Medulla oblongata (tissue), 1 donor: ENCODE results near the gene GDF9.

Experiments
- DNase-seq: peaks from one replicate; pipeline ENCODE4 v3.0.0-alpha.2; 2015; ENCODE audit errors: extremely low spot score

Gene GDF9

DNA sequence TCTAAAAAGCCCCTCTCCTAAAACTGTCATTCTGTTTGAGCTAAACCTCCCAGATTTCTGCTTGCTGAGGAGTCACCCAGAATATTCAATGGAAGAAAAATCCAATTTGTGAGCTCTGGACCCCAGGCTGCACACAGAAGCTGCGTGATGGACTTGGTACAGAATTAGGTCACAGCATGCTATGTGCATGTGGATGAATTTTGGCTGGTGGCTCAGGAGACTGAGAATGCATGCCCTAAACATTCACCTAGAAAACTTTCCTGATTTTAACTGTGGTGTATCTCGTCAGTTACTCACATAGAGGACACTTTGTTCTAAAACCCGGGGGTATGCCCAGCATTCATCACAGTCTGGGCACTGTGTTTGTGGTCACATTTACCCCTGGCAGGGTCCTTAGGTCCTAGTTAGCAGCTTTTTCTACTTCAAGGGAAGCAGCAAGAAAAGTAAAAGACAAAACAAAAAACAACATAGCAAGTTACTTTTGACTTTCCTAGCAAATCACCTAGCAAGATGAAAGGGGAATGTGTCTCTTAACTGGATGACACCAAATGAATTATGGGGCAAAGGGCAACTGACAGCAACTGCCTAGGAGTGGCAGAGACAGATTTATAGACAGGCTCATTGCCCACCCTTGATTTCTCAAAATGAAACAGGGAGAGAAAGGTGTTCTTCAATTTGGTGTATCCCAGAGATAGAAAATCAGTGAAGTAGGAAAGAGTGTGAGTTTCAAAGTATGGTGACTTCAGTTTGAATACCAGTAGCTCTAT lies 27.6 kb downstream of the GDF9 start:
- DNase-seq: no peak

DNA sequence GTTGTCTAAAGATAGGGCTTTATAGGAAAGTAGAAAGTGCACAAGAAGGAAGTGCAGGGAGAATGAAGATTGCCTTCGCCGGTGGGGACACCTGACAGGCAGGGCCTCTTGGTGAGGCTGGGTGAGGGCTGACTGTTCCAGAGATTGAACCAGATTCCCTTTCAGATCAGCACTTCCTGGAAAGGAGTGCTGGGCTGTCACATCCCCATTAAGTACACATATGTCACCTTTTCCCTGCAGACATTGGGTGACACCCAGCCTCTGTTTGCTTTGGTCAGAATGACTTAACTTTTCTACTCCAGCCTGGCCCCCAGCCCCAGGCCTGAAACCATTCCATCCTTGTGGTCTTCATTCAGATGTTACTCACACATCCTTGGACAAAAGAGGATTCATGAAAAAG lies 28.4 kb downstream of the GDF9 start:
- no peak for DNase-seq

DNA sequence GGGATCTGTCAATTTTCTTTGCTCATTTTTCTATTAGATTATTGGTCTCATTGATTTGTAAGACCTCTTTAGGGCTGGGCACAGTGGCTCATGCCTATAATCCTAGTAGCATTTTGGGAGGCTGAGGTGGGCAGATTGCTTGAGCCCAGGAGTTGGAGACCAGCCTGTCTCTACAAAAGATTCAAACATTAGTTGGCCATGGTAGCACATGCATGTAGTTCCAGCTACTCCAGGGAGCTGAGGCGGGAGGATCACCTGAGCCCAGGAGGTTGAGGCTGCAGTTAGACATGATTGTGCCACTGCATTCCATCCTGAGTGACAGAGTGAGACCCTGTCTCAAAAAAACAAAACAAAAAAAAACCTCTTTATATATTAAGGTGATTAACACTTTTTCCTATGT lies 29.4 kb downstream of the GDF9 start:
- no peak for DNase-seq

DNA sequence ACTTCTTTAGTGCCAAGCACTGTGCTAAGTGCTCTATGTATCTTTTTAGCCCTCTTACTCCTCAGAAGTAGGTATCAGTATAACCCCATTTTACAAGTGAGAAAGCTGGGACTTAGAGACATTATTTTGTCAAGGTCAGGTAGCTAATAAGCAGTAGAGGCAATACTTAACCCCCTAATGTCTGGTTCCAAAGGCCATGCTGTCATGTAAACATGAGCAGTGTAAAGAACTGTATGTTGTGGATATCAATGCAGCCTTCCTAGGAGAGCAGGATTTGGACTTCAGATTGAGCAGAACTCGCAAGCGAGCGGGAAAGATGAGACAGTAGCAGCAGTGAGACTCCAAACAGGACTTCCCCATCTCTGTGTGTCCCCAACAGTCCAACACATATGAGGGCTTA lies 32.2 kb downstream of the GDF9 start:
- no peak for DNase-seq

DNA sequence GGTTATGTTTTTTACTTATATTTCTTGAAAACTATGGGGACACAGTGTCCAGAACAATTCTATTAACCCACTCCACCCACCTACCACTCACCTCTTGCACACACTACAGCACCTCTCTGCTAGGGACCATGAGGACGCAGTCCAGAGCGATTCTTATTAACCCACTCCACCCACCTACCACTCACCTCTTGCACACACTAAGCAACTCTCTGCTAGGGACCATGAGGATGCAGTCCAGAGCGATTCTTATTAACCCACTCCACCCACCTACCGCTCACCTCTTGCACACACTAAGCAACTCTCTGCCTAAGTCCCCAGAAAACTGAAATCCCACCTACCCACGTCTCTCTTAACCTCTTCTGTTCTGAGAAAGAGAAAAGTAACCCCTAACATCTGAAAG lies 33.7 kb downstream of the GDF9 start:
- DNase-seq: no peak

DNA sequence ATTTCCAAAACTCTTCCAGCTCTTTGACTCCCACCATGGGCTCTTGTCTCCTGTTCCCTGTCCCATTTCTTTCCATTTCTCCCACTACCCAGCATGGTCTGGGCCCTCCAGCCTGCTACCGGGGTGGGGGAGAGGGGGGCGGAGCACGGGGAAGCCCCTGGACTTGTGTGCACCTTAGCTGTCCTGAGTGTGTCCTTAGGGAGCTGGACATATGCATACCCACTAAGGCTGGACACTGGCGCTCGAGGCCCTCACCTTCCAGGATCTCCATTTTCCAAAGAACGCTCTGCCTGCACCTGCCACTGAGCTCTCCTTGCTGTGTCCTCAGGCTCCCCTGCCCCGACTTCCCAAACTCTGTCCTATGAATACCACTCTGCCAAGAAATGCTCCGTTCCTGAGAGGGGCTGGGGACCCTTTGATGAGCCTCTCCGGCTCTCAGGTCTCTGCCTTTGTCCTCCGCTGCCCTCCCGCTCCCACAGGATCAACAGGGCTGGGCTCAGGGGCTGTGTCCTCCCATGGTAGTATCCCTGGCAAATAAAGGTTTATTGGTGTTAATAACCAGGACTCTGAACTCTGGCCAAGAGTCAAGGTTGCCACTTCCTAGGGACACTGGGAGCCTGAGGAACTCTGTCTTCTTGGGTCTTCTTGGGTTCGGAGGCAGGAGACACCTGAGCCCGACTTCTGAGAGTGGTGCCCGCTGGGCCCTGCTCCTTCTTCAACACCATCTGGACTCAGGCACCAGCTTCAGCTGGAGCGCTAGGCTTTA lies 35.0 kb downstream of the GDF9 start:
- DNase-seq: no peak

DNA sequence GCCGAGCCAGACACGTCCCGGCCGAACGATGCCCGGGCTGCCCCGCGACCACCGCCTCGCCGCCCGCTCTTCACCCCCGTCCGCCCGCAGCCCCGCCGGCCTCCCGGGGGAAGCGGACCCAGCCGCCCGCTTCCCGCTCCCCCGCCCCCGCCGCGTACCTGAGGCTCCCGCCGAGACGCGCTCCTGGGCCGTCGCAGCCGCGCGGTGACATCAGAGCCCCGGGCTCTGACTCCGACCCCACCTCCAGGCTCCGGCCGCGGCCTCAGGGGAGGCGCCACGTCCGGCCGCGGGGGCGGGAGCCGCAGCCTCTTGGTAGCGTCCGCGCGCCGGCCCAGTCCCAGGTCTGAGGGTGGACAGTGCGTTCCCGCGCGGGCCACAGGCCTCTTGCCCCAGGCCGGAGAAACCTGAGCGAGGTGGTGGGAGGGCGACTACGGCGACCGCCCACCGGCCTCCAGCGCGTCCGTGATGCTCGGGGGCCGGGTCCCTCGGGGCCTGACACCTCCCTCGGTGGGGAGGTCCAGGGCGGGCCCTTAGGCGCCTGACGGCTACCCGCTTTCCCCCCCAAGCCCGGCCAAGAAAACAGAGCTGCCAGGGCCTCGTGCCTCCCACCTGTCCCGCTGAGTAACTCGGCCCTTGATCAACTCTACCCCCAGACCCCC lies 35.7 kb downstream of the GDF9 start, which contains the start of gene SHROOM1:
SHROOM1 (minus strand) TSS at position 212 of the 659 bp plus-strand sequence. CDS start 4,507 bp downstream, outside the sequence.
- DNase-seq: no peak

DNA sequence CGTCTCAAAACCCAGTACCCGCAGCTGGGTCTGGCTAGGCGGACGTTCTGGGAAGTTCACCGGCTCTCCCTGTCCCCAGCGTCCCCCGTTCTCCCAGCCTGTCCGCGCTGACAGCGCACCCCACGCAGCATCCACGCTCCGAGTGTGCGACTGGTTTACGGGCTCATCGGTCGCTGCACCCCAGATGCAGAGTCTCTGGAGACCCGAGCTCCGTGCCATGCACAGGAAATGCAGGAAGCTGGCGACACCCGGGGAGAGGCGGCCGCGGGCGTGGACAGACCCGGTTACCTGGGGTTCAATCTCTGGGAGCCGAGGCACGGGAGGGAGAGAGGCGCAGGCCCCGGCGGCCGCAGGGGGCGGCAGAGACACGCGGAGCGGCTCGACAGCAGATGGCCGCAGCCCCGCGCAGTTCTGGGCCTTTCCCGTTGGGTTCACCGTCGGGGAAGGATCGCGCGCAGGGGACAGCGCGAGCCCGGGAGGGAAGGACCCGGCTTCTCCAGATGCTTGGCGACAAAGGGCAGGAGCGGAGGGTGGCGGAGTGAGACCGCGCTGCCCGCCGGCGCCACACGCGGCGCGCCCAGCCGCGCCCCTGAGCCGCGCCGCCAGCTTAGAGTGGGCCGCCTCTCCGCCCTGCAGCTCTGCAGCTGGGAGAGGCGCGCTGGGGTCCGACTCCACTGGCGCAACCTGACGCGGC lies 36.4 kb downstream of the GDF9 start:
- peak; percentile 80 for DNase-seq

DNA sequence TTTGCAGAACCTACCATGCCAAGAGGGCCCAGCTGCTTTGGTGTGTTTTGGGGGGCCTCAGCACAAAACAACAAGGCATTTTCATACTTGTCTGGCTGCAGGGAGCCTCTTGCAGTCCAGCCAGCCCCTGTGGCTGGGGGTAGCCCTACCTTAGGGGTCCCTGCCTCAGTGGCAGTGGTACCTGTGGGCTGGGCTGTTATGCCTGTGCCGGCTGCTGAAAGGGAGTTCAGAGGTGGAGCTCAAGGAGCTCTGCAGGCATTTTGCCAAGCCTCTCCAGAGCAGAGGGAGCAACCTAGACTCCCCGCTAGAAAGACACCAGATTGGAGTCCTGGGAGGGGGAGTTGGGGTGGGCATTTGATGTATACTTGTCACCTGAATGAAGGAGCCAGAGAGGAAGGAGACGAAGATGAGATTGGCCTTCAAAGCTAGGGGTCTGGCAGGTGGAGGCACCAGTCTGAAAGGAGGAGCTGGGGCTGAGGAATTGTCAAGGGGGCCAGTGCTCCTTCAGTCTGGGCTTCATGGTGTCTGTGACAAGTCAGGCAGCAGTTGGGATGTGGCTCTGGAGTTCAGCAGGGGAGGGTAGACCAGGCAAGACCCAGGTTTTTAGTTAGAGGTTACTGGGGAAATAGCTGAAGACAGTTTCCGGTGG lies 37.3 kb downstream of the GDF9 start:
- no peak for DNase-seq

DNA sequence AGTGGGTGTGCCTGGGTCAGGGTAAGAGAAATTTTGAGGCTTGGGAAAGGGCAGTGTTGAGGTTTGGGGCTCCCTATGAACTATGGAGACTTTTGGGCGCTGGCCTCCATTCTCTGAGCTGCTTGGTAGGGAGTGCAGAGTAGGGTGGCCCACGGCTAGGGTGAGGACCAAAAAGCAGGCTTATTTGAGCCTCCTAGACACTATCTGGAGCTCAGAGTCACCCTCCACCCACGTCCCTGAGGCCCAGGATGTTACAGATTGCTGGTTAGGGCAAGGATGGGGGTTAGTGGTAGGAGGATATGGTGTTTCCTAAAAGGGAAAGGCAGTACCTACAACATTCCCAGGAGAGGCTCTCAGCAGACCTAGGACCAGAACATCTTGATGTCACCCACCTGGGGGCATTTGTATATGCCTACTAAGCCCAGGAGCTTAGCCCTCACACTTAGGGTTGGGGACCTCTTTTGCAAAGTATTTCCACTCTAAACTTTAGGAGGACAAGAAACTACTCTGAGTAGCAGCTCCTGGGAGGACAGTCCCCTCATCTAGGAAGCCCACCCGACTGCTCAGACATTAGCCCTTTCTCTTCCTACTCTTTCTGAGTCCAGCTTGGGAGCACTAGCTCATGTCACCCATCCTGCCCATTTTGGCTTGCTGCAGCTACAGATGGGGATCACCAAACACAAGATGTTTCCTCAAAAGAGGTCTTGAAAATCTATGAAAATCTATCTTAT lies 38.2 kb downstream of the GDF9 start:
- no peak for DNase-seq

DNA sequence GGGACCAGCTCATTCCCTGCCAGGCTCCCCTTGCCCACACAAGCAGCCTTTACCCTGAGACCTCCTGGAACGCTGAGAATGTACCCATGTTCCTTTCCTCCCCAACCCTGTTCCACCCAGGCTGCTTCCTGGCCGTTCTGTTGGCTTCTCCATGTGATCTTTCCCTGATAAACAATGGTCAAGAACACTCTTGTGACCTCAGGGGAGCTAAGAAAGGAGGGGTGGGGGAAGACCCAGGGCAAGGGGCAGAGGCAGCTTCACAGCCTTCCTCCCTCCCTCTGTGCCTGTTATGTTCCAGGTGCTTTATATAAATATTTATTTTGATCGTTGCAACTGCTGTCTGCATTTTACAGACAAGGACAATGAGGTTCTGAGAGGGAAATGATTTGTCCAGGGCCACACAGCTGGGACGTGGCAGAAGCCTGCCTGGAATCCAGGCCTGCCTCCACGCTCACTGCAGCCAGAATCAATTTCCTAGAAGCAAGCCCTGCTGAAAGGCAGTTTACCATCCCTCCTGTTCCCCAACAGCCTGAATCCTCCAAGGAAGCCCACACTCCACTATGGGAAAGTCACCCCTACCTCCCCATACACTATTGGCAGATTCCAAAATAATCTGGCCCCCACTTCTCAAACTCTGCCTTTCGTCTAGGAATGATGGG lies 39.7 kb downstream of the GDF9 start:
- DNase-seq: peak; percentile 18

DNA sequence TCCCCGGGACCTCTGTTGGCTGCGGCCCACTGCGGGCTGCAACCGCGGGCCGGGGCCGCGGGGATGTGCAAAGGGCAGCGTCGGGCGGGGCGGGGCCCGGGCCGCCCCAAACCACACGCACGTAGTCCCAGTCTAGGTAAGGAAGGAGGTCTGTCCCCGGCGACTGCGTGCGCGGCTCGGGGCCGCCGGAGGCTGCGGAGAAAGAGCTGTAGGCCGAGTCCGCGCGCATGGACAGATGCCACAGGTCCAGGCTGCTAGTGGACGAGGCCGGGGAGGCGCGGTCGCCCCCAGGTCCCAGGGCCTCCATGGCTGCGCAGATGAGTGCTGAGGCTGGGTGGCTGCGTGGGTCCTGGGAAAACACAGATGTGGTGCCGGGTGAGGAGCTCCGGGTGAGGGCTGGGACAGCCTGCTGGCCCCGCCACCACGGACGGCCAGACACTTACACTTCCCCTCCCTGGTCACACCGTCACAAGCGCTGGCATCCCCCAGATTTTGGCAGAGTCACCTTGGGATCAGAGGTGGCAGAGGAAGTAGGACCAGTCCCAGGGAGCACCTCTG lies 40.4 kb downstream of the GDF9 start:
- DNase-seq: no peak

DNA sequence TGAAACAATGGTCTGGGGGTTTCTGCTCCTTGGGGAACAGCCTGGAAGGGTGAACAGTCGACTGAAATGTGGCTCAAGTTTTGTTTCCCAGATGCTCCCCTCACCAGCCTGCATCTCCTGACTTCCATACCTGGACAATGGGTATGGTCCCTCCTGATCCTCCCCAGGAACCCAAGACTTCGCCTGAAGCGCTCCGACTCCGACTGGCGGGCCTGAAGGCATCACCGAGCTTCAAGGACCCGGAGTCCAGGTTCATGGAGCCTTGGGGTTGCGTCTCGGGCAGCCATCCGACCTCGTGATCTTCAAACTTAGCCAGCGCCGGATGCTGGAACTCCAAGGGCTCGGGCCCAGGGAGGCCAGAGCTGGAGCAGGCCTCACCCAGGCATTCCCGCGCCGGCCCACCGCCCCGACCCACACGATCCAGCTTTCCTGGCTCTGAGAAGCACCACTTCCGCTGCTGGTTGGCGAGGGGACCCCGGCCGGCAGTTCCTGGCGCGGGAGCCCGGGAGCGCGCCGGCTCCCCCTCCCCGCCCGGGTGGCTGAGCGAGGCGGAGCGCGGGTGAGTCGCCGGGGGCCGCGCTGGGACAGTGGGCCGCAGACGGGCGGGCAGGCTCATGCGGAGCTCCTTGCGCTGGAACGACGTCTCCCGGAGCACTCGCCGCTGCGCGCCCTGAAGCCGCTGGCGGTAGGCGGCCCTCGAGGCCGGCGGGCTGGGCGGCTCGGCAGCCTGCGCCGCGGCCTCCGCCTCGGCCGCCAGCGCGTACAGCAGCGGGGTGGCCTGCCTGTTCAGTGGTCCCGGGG lies 41.0 kb downstream of the GDF9 start:
- no peak for DNase-seq

DNA sequence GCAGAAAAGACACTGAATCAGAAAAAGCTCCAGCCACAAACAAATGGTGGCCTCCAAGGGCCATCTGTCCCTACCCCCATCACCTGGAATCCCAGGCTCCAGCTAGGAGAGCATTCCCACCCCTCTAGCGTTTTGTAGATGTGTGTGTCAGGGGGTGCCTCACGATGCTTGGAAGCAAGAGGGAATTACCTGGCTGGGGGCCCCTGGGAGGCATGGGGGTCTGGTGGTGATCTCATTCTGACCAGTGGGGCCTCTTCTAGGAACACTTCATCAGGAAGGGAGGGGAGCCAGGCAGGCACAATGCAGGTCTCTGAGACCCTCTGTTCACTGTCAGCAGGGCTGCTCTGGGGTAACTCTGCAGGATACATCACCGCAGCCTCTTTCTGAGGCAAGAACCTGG lies 41.8 kb downstream of the GDF9 start:
- no peak for DNase-seq

DNA sequence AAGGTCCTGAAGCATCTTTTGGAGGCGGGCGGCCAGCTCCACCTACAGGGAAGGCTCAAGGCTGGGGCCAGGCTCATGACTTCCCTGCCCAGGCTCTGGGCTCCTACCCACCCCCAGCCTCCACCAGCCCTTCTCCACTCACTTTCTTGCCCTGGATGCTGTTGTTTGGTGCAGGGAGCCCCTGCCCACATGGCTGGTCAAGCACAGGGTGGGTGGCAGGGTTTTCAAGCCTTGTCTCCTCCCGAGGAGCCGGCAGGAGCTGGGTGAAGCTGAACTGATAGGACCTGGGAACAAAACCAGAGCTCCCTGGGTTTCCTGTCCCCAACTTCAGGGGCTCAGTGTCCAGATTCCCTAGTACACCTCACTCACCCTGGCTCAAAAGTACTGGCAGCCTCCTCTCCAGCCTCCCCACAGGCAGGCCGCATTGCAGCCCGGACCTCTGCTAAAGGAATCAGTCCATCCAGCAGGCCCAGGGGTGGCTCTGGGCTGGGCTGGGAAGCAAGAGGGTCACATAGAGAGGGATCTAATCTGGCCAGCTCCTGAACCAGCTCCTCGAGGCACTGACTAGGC lies 42.7 kb downstream of the GDF9 start:
- peak; percentile 13 for DNase-seq

DNA sequence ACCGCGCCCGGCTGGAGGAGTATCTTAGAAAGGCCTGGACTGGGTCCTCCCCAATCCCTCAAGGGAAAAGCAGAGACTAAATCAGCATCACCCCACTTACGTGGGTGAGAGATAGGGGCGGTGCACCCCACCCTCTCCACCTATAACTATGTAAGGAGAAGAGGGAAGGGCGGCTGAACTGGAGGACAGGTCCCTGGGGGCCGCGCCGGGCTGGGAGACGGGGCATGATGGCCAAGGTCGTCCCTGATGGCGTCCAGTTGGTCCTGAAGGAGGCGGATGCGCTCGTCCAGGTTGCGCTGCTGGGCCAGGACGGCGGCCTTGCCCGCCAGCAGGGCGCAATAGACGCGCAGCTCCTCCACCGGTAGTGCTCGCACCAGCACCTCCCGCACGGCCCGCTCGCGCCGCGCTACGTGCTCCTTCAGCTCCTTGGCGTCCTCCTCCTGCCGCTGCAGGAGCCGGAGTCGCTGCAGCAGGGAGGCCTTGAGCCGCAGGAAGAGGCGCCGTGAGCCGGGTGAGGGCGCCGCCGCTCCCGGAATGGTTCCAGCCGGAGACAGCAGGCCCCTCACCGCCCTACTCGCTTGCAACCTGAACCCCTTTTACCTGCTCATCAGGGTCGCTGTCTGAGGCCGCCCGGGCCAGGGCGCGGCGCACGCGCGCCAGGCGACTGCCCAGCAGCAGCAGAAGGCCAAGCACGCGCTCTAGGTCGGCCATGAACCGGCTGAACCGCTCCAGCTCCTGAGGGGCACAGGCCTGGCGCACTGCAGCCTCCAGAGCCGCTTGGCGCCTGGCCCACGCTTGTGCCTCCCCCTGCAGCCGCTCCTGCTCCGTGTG lies 43.4 kb downstream of the GDF9 start:
- no peak for DNase-seq

DNA sequence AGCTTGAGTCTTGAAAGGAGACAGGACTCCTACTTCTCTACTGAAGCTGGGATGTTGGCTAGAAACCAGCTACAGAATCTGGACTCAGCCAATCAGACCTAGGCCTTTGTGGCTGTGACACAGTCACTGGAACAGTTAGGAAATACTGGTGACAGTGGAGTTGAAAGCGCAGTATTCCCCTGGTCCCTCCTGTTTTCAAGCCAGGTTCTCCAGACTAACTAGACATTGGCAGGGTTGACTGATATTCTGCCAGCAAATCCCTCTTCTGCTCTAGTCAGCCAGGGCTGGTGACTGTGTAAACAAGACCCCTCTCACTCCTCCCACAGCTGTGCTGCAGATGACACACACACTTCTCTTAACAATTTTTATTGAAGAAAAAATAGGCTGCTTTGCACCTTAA lies 44.5 kb downstream of the GDF9 start:
- peak; percentile 87 for DNase-seq

DNA sequence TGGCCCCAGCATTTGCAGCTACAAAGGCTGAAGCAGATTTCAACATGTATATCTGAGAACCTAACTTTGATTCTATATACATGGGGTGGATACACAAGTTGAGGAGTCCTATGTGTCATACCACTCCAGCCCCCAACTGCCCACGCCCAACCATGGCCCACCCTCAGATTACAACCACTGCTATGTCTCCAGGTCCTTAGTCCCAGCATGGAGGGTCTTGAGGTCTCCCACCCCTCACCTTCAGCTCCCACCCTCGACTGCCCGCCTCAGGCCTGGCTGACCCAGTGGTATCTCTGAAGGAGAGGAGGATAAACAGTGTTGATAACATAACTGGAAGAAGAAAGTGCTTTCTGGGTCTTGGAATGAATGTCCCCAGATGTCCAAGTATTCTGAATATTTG lies 44.9 kb downstream of the GDF9 start:
- no peak for DNase-seq
